GM13976 (cell line): ENCODE data around the gene GSTA1.
"Not testable (repeated sequence)": the region's sequence is repeated elsewhere in the genome, so short reads cannot be mapped to it uniquely, and the experiment has no call there.

Source experiments
- DNase-seq: peaks from one replicate; pipeline ENCODE4 v3.0.0; 2012; ENCODE audit warnings: low spot score
- in situ Hi-C: fragments of 300-500 bp; cut with MboI; formaldehyde crosslinking; loops from one replicate; pipeline ENCODE4 v1.12.0; 2022; ENCODE audit warnings: low sequenced_read_pairs, mixed read lengths, inconsistent platforms; ENCODE audit not compliant: unreplicated experiment
- TF ChIP-seq, protein P1 (sequence below): IDR thresholded peaks from 2 replicates; pipeline ENCODE4 v1.5.1; 2012; ENCODE audit warnings: borderline replicate concordance, mild to moderate bottlenecking; ENCODE audit not compliant: insufficient read depth; ENCODE audit errors: extremely low read depth, missing control alignments, control extremely low read depth

GSTA1 gene

DNA sequence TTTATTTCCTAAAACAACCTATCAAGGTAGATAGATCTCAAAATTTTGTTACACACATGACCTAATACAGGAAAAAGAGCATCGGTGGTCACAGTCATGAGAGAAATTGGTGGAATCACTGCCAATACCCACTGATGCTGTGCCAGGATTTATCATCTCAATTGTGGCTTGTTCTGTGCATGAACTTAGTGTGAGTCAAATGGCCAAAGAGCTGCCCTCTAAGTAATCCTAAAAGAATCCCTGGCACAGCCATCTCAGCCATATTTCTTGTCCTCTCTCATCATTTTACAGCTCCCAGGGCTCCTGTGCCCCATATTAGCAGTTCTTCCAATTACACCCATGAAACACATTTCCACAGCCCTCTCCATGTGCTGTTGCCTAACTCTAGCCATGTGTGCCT is 30.9 kb upstream of the GSTA1 start:
- TF ChIP-seq, protein P1, sequence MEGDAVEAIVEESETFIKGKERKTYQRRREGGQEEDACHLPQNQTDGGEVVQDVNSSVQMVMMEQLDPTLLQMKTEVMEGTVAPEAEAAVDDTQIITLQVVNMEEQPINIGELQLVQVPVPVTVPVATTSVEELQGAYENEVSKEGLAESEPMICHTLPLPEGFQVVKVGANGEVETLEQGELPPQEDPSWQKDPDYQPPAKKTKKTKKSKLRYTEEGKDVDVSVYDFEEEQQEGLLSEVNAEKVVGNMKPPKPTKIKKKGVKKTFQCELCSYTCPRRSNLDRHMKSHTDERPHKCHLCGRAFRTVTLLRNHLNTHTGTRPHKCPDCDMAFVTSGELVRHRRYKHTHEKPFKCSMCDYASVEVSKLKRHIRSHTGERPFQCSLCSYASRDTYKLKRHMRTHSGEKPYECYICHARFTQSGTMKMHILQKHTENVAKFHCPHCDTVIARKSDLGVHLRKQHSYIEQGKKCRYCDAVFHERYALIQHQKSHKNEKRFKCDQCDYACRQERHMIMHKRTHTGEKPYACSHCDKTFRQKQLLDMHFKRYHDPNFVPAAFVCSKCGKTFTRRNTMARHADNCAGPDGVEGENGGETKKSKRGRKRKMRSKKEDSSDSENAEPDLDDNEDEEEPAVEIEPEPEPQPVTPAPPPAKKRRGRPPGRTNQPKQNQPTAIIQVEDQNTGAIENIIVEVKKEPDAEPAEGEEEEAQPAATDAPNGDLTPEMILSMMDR = no peak
- DNase-seq = no peak
- in situ Hi-C loops = no loop called here

DNA sequence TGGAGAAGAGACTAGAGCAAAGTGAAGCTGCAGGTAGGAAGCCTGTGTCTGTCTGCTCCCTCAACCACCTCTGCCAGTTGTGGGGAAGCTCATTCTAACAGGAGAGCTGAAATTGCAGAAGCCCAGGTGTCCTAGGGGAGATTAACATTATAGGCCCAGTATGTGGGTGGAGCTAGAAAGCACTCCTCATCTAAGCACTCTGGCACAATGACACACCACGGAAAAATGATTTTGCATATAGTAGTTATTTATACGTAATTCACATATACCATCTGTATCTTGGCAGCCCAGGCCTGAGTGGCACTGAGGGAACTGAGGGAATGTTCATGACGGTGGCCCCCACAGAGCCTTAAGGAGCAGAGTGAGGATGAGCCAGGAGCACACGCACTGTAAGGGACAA is 27.3 kb upstream of the GSTA1 start:
- DNase-seq, in situ Hi-C loops: not testable (repeated sequence)

DNA sequence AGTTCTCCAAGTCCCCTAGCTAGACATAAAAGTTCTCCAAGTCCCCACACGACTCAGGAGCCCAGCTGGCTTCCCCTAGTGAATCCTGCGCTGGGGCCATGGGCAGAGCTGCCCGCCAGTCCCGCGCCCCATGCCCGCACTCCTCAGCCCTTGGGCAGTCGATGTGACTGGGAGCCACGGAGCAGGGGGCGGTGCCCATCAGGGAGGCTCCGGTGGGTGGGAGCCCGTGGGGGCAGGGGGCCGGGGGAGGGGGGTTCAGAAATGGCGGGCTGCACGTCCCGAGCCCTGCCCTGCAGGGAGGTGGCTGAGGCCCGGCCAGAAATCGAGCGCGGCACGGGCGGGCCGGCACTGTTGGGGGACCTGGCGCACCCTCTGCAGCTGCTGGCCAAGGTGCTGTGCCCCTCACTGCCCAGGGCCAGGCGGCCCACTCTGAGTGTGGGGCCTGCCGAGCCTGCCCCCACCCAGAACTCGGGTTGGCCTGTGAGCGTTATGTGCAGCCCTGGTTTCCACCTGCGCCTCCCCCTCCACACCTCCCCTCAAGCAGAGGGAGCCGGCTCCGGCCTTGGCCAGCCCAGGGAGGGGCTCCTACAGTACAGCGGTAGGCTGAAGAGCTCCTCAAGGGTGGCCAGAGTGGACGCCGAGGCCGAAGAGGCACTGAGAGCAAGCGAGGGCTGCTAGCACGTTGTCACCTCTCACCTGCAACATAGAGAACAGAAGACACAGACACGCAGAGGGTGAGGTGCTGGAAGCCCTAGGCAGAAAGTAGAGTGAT is 25.6 kb upstream of the GSTA1 start:
- TF ChIP-seq, protein P1 = no peak
- in situ Hi-C loops = no loop called here
- no peak for DNase-seq

DNA sequence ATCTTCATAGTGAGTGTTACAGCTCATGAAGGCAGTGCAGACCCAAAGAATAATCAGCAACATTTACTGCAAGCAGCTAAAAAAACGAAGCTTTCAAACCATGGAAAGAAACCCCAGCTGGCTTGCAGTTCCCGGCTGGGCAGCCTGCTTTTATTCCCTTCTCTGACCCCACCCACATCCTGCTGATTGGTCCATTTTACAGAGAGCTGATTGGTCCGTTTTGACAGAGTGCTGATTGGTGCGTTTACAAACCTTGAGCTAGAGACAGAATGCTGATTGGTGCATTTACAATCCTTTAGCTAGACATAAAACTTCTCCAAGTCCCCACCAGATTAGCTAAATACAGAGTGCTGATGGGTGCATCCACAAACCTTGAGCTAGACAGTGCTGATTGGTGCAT is 25.0 kb upstream of the GSTA1 start:
- in situ Hi-C loops, DNase-seq: not testable (repeated sequence)

DNA sequence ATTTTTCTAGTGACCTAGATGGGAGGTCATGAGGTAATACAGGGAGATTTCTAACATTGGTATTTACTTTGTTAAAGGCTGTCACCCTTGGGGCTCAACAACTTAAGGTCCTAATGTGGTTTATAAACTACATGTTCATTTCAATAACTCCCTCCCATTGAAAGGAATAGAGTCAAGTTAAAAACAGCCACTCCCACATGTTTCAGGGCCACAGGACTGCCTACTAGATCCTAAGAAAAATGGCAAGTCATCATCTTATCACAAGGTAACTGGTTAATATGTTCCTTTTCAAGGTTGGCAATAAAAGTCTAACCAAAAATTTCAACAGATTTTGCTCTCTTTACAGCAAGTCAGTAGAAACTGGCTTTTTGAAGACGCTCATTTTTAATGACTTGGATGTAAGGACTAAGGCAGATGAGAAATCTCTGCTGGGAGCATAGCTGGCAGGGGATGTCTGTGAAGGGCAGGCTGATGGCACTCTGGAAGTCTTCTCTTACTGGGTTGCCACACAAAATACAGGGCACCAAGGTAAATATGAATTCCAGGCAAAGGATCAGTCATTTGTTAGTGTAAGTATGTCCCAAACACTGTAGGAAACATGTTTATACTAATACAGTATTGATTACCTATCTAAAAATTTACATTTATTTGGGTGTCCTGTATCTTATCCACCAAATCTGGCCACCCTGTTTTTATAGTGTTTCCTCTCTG is 23.6 kb upstream of the GSTA1 start:
- in situ Hi-C loops, DNase-seq: not testable (repeated sequence)

DNA sequence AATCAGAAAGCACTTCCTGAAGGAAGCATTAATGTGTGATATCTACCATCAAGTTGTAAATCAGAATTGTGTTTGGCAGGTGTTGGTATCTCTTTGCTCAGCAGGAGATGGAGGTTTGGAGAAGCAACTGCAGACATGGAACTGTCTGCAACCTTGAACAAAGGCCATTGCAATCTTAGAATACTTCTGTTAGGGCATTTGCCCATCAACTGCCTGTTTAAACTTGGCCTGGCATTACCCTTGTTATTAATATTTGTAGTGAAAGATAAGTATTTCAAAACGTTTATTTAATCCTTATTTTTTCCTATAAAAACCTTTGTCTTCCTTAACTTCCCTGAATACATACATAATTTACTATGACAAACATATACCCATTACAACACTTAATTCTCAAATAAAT is 22.9 kb upstream of the GSTA1 start:
- DNase-seq = no peak
- in situ Hi-C loops = no loop called here
- TF ChIP-seq, protein P1 = no peak

DNA sequence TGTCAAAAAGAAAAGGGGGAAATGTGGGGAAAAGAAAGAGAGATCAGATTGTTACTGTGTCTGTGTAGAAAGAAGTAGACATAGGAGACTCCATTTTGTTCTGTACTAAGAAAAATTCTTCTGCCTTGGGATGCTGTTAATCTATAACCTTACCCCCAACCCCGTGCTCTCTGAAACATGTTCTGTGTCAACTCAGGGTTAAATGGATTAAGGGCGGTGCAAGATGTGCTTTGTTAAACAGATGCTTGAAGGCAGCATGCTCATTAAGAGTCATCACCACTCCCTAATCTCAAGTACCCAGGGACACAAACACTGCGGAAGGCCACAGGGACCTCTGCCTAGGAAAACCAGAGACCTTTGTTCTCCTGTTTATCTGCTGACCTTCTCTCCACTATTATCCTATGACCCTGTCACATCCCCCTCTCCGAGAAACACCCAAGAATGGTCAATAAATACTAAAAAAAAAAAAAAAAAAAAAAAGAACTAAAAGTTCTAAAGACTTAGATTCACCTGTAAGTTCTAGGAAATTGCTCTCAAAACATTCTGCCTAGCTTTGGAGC is 22.4 kb upstream of the GSTA1 start:
- in situ Hi-C loops, DNase-seq: not testable (repeated sequence)

DNA sequence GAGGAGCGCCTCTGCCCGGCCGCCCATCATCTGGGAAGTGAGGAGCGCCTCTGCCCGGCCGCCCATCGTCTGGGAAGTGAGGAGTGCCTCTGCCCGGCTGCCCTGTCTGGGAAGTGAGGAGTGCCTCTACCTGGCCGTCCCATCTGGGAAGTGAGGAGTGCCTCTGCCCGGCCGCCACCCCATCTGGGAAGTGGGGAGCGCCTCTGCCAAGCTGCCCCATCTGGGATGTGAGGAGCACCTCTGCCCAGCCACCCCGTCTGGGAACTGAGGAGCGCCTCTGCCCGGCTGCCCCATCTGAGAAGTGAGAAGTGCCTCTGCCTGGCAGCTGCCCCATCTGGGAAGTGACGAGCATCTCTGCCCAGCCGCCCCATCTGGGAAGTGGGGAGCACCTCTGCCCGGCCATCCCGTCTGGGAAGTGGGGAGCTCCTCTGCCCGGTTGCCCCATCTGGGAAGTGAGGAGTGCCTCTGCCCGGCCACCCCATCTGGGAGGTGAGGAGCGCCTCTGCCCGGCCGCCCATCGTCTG is 21.7 kb upstream of the GSTA1 start:
- in situ Hi-C loops, DNase-seq: not testable (repeated sequence)

DNA sequence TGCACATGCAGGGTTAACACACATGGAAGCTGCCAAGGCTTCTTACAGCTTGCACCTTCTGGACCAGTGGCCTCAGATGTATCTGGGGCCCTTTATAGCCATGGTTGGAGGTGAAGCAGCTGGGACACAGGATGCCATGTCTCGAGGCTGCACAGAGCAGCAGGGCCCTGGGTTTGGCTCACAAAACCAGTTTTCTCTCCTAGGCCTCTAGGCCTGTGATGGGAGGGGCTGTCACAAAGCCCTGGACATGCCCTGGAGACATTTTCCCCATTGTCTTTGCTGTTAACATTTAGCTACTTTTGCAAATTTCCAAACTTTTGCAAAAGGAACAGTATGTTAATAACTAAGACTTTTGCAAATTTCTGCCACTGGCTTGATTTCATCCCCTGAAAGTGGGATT is 18.2 kb upstream of the GSTA1 start:
- TF ChIP-seq, protein P1 = no peak
- in situ Hi-C loops = no loop called here
- DNase-seq = no peak
